ENCODE data around the gene SH3BP4. TPM values are rescaled to one million over a fixed set of nuclear protein-coding genes. Genes with fewer than 3 reads are reported as not detected.

SH3BP4 gene
- total and polyA plus RNA-seq, 2 donors (not counting 1 experiment from before 2014, with no cell fraction given), result 1.00 to 1.3 TPM

GRCh38 chr2:235002198-235003095, 50.6 kb downstream of the SH3BP4 start:
- POLR2A ChIA-PET, result no interaction called here

More at GRCh38 chr2:235002198-235003095, 50.6 kb downstream of the SH3BP4 start:
- peaks cover 0 to 4% (median 0%) of the 10 kb centered on the region in 3 donors for H3K9me3 ChIP-seq (ENCODE audit: control extremely low read depth in 1 of 3, control insufficient read depth in 2 of 3, insufficient read depth in 1 of 3, low read length in 2 of 3)
- CTCF ChIA-PET, result interaction anchor here (1.0 kb wide), 1 partner anchor 17 kb away, joined by 3 read pairs; no protein-coding TSS in a partner anchor
- H3K36me3 ChIP-seq (replicated peaks in 1 of 2; ENCODE audit: control extremely low read depth in 1 of 2, control insufficient read depth in 1 of 2, extremely low read depth in 1 of 2, insufficient read depth in 2 of 2, low read length in 1 of 2), result no peaks in the 10 kb centered on the region
- no peaks in the 10 kb centered on the region for H3K4me1 Mint-ChIP-seq
- intact Hi-C loops (cut with micrococcal nuclease), result no loop called here
- no peak overlapping the region for H3K4me3 Mint-ChIP-seq
- no peak overlapping the region for H3K9ac ChIP-seq (ENCODE audit: low read length)
- no peak overlapping the region for H3K27ac Mint-ChIP-seq
- ATAC-seq (ENCODE audit: low read depth) (no peak), DNase-seq (no peak)
- H2AFZ ChIP-seq (ENCODE audit: insufficient read depth, low read depth, low read length, poor library complexity, severe bottlenecking), result no peak overlapping the region
- no peaks in the 10 kb centered on the region for H3K9me3 Mint-ChIP-seq (ENCODE audit: insufficient read depth)
- H3K27ac ChIP-seq (ENCODE audit: low read length in 2 of 2), result no peak overlapping the region
- H3K27me3 ChIP-seq (replicated peaks in 1 of 4; ENCODE audit: control extremely low read depth in 1 of 4, control insufficient read depth in 3 of 4, insufficient read depth in 4 of 4, low read length in 3 of 4), result no peaks in the 10 kb centered on the region
- H3K79me2 ChIP-seq (ENCODE audit: control insufficient read depth, insufficient read depth, low read length), result no peaks in the 10 kb centered on the region
- TF ChIP-seq EZH2 (IDR thresholded peaks at IDR 0.05; ENCODE audit: borderline replicate concordance, insufficient read depth, low read depth, low read length, poor library complexity, severe bottlenecking) (no peak), CTCF (IDR thresholded peaks at IDR 0.05) (no peak)
- WGBS (ENCODE audit: insufficient coverage), result 88% methylated on average over 10 of the region's 16 CpGs
- no peaks in the 10 kb centered on the region for H4K20me1 ChIP-seq (ENCODE audit: control insufficient read depth, insufficient read depth, low read length, poor library complexity, severe bottlenecking)
- H3K4me2 ChIP-seq (replicated peaks; ENCODE audit: low read depth, low read length, poor library complexity, severe bottlenecking), result no peak overlapping the region
- no peak overlapping the region for H3K4me3 ChIP-seq (ENCODE audit: control extremely low read depth in 1 of 5, extremely low read depth in 1 of 5, insufficient read depth in 1 of 5, low read depth in 2 of 5, low read length in 4 of 5)
- H3K4me1 ChIP-seq (ENCODE audit: control insufficient read depth in 2 of 2, insufficient read depth in 2 of 2, low read length in 2 of 2), result no peaks in the 10 kb centered on the region
- H3K27me3 Mint-ChIP-seq, result peaks cover 3% of the 10 kb centered on the region
